COLO668 (cell line): ENCODE results near the gene ZNF429.
A peak's percentile ranks its signal among the peaks of the same experiment; 100 is the strongest.
"Not testable (repeated sequence)": the region's sequence is repeated elsewhere in the genome, so short reads cannot be mapped to it uniquely, and the experiment has no call there.

Experiments
- DNase-seq: peaks from one replicate; lab custom pipeline; 2025; ENCODE audit not compliant: unreplicated experiment; lab: John Stamatoyannopoulos, UW

ZNF429 gene

GRCh38 chr19:21512609-21513008 lies 7.2 kb downstream of the ZNF429 start:
- DNase-seq, result not testable (repeated sequence)

- no peak for DNase-seq
Observed at GRCh38 chr19:21513651-21514050, 8.2 kb downstream of the ZNF429 start.

- no peak for DNase-seq
Observed at GRCh38 chr19:21519488-21519887, 14.1 kb downstream of the ZNF429 start.

- DNase-seq, result no peak
Observed at GRCh38 chr19:21532904-21533303, 27.5 kb downstream of the ZNF429 start.

- not testable (repeated sequence) for DNase-seq
Observed at GRCh38 chr19:21536741-21537290, 31.4 kb downstream of the ZNF429 start.

GRCh38 chr19:21559444-21559843 lies 54.0 kb downstream of the ZNF429 start:
- DNase-seq, result no peak

GRCh38 chr19:21564406-21564805 lies 59.0 kb downstream of the ZNF429 start:
- DNase-seq, result no peak

- DNase-seq, result no peak
Observed at GRCh38 chr19:21566073-21566472, 60.7 kb downstream of the ZNF429 start.

- DNase-seq, result not testable (repeated sequence)
Observed at GRCh38 chr19:21567806-21568205, 62.4 kb downstream of the ZNF429 start.

GRCh38 chr19:21568816-21569493 lies 63.6 kb downstream of the ZNF429 start:
- peak; percentile 83 for DNase-seq

GRCh38 chr19:21569494-21569865 lies 64.1 kb downstream of the ZNF429 start:
- DNase-seq, result peak; percentile 51

GRCh38 chr19:21571316-21571715 lies 65.9 kb downstream of the ZNF429 start:
- DNase-seq, result no peak

GRCh38 chr19:21574607-21575006 lies 69.2 kb downstream of the ZNF429 start:
- no peak for DNase-seq

GRCh38 chr19:21576481-21576880 lies 71.1 kb downstream of the ZNF429 start:
- DNase-seq, result no peak

- DNase-seq, result no peak
Observed at GRCh38 chr19:21580101-21580500, 74.7 kb downstream of the ZNF429 start.

GRCh38 chr19:21580818-21581217 lies 75.4 kb downstream of the ZNF429 start:
- no peak for DNase-seq

GRCh38 chr19:21581646-21582240 lies 76.3 kb downstream of the ZNF429 start:
- DNase-seq, result peak; percentile 16

- no peak for DNase-seq
Observed at GRCh38 chr19:21584537-21584936, 79.1 kb downstream of the ZNF429 start.

GRCh38 chr19:21585281-21585890 lies 80.0 kb downstream of the ZNF429 start:
- DNase-seq, result peak; percentile 25

GRCh38 chr19:21586311-21587116 lies 81.1 kb downstream of the ZNF429 start:
- peak; percentile 63 for DNase-seq

- no peak for DNase-seq
Observed at GRCh38 chr19:21587117-21587461, 81.7 kb downstream of the ZNF429 start.
